ENCODE data around the gene TYSND1. TPM values are rescaled to one million over a fixed set of nuclear protein-coding genes. Genes with fewer than 3 reads are reported as not detected.

Gene TYSND1
- total RNA-seq, 1 donor from 2014 or later = 22.0 TPM

DNA sequence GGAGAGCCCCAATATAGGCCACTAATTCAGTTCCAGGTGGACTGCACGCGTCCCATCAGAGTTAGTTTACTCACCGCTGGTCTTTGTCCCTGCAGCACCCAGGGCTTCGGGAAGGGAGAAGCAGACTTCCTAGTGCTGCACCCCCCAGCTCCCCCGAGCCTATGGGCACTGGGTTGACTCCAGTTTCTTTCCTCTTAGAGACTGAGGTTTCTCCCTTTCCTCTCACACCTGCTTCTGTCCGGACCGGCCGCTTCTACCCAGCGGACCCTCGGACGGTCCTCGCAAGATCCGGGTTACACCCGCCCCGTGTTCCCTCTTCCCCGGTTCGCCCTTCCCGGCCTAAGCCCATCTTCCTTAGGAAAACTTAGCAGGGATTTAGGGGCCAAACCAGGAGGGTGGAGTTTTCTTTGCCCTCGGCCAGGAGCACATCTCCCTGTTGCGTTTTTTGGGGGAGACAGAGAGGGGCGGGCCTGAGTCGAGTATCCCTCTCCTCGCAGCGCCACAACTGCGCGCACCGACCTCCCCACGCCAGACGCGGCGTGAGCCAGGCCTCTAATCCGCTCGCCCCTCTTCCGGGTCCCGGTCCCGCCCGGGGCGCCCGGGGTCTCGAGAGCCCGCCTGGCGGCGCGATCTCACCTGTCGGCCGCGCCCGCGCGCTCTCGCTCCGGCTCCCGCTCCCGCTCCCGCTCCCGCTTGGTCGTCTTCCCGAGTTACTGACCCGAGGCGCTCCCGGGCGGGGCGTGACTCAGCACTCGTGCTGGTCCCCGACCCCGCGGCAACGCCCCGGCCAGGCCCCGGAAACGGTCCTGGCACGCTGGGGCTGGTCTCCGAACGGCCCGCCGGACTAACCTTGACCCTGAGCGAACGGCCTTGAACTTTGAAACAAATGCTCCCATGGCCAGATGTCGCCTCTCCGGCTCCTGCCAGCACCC lies 14.1 kb downstream of the TYSND1 start, which contains the start of gene AIFM2:
TSS of gene AIFM2 (minus strand) at position 728 of the 932 bp plus-strand sequence. CDS start 8,741 bp downstream, outside the sequence.
- no peak for TF ChIP-seq CTCF (IDR thresholded peaks at IDR 0.05)
- no peaks in the 10 kb centered on the region for H3K27me3 Mint-ChIP-seq
- H3K4me3 Mint-ChIP-seq = peak within 1 kb of the TSS; percentile 90
- ChIA-PET CTCF (interaction anchor here (1.7 kb wide), 1 partner anchor 14 kb away, joined by 8 read pairs; the partner anchor contains the start of gene TYSND1), POLR2A (interaction anchor here (0.7 to 1.2 kb wide), 2 partner anchors 14 to 43 kb away, joined by 4 to 9 read pairs; partner anchors contain the start of gene TYSND1)
- intact Hi-C loops (cut with micrococcal nuclease) = loop anchor here (1.0 to 5.0 kb wide), 2 partner anchors 13 to 40 kb away; partner anchors contain the start of gene SAR1A
- H3K27ac Mint-ChIP-seq = peak within 1 kb of the TSS; percentile 82
- peaks cover 9% of the 10 kb centered on the region for H3K36me3 Mint-ChIP-seq (ENCODE audit: low read depth)
- H3K4me1 Mint-ChIP-seq = peaks cover 19% of the 10 kb centered on the region
- DNase-seq (peak; percentile 55), ATAC-seq (ENCODE audit: low read depth) (peak; percentile 87)
- no peaks in the 10 kb centered on the region for H3K9me3 Mint-ChIP-seq

DNA sequence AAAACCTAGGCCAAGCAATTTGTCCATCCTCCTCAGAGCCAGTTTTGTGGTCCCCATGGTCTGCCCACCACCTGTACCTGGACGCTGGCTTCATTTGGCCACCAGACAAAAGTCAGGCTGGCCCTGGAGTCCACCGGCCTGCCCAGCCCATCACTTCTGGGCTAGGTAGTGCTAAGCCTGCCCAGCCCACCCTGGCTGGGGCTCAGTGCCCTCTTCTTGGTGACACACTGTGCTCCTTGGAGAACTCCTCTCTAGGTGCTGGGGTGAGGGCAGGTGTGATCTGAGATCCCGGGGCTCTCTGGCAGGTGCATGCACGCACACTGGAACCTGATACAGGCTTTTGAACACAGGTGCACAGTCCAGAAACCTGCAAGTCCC lies 15.0 kb downstream of the TYSND1 start:
- ChIA-PET CTCF (no interaction called here), POLR2A (no interaction called here)
- Mint-ChIP-seq H3K36me3 (ENCODE audit: low read depth) (peaks cover 9% of the 10 kb centered on the region), H3K27ac (peak overlapping the region; percentile 82), H3K27me3 (no peaks in the 10 kb centered on the region), H3K4me1 (peaks cover 20% of the 10 kb centered on the region), H3K4me3 (peak overlapping the region; percentile 90), H3K9me3 (no peaks in the 10 kb centered on the region)
- intact Hi-C loops (cut with micrococcal nuclease) = loop anchor here (5.0 kb wide), 1 partner anchor 41 kb away; the partner anchor contains the start of gene SAR1A
- no peak for DNase-seq
- ATAC-seq (ENCODE audit: low read depth) = no peak
- TF ChIP-seq CTCF (IDR thresholded peaks at IDR 0.05) = no peak

GRCh38 chr10:70130878-70131559 lies 15.5 kb downstream of the TYSND1 start:
- intact Hi-C loops (cut with micrococcal nuclease) = loop anchor here (5.0 kb wide), 1 partner anchor 41 kb away; the partner anchor contains the start of gene SAR1A
- Mint-ChIP-seq H3K9me3 (no peaks in the 10 kb centered on the region), H3K27ac (peak overlapping the region; percentile 14), H3K4me3 (peak overlapping the region; percentile 6), H3K4me1 (peaks cover 23% of the 10 kb centered on the region), H3K27me3 (no peaks in the 10 kb centered on the region), H3K36me3 (ENCODE audit: low read depth) (peaks cover 9% of the 10 kb centered on the region)
- TF ChIP-seq CTCF (IDR thresholded peaks at IDR 0.05) = no peak
- ChIA-PET POLR2A (interaction anchor here (0.5 kb wide), 1 partner anchor 39 kb away, joined by 6 read pairs; the partner anchor contains the start of gene SAR1A), CTCF (interaction anchor here (1.0 kb wide), 1 partner anchor 16 kb away, joined by 4 read pairs; the partner anchor contains the start of gene TYSND1)
- ATAC-seq (ENCODE audit: low read depth) (no peak), DNase-seq (no peak)

DNA sequence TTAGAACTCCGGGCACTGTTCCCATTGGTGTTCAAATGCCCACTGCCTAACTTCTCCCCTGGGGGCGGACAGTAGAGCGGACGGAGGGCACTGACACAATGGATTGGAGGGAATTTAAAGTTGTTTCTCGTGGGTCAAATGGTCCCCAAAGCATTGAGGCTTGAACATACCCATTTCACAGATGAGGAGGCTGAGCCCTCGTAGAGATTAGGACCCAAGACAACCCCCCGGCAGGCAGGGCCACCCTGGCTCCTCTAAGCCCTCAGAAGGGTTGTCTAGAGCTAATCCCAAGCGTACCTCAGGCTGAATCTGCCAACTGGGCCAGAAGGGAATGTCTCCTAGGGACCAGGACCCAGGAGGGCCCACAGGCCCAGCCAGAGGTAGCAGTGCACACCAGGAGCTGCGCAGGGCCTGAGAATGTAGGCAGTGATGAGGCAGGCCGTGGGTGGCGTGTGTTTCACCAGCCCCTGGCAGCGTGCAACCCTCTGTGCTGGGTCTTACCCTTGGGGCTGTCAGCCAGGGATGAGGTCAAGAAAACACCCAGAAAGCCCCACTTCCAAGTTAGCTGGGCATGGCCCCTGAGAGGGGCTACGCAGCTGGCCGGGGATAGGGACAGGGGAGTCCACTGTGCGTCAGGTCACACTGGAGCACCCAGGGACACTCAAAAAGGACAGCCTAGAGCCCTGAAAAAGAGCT lies 19.7 kb downstream of the TYSND1 start:
- intact Hi-C loops (cut with micrococcal nuclease) = no loop called here
- H3K27me3 Mint-ChIP-seq = no peaks in the 10 kb centered on the region
- POLR2A ChIA-PET = no interaction called here
- peaks cover 7% of the 10 kb centered on the region for H3K36me3 Mint-ChIP-seq (ENCODE audit: low read depth)
- H3K4me3 Mint-ChIP-seq = no peak overlapping the region
- peaks cover 12% of the 10 kb centered on the region for H3K4me1 Mint-ChIP-seq
- DNase-seq (no peak), ATAC-seq (ENCODE audit: low read depth) (no peak)
- H3K9me3 Mint-ChIP-seq = no peaks in the 10 kb centered on the region
- no peak for TF ChIP-seq CTCF (IDR thresholded peaks at IDR 0.05)
- CTCF ChIA-PET = no interaction called here
- no peak overlapping the region for H3K27ac Mint-ChIP-seq

All from activated B cell treated with CpG ODN at 0.5 μM for 24 hours (primary cell).